Endothelial cell of umbilical vein (primary cell): ENCODE results near the gene SPEN. TPM values are rescaled to one million over a fixed set of nuclear protein-coding genes. Genes with fewer than 3 reads are reported as not detected.

Experiments used
- BruUV-seq: library from RNA; stranded (reverse); fragments of 400-500 nt; replicated peaks from 2 replicates; lab custom pipeline; 2021; lab: Mats Ljungman, UMichigan
- CTCF ChIA-PET: fragments of 300-600, 350-600 bp; sonication (Branson Sonifier 250); formaldehyde crosslinking; loops from one replicate; lab custom pipeline; 2021; ENCODE audit warnings: antibody characterized with exemption, inconsistent platforms; lab: Charles Lee
- POLR2A ChIA-PET: fragments of 300-600, 350-600 bp; sonication (Branson Sonifier 250); formaldehyde crosslinking; loops from one replicate; lab custom pipeline; 2021; ENCODE audit warnings: antibody characterized with exemption, inconsistent platforms; lab: Charles Lee
- DNase-seq: peaks from one replicate; pipeline ENCODE4 v3.0.0-alpha.2; 2011; ENCODE audit warnings: low read depth, low spot score
- FAIRE-seq: peaks from 2 replicates; lab custom pipeline; 2011; peaks lifted over from hg19 to GRCh38; lab: Jason Lieb, UNC
- H2AFZ ChIP-seq: 2 replicates; pipeline ENCODE4 v1.6.0; 2012; ENCODE audit warnings: low read depth, low read length, control low read depth, inconsistent platforms
- H3K27ac ChIP-seq: 2 replicates; pipeline ENCODE4 v1.5.1; 2011; ENCODE audit warnings: low read depth, mild to moderate bottlenecking, control low read depth, low read length, moderate library complexity; ENCODE audit not compliant: insufficient read depth
- H3K27me3 ChIP-seq, 2 experiments: 2 replicates each; pipeline versions ENCODE4 v1.6.0 to v1.6.1; 2011; ENCODE audit warnings: low read length in 2 of 2, mixed read lengths in 1 of 2; ENCODE audit not compliant: control insufficient read depth in 2 of 2, insufficient read depth in 2 of 2
- H3K36me3 ChIP-seq, 2 experiments: 2 replicates in 1 of 2; 3 replicates in 1 of 2; pipeline ENCODE4 v1.5.1; 2011; ENCODE audit warnings: low read length in 2 of 2, mild to moderate bottlenecking in 1 of 2, moderate library complexity in 1 of 2; ENCODE audit not compliant: control insufficient read depth in 2 of 2, insufficient read depth in 2 of 2; ENCODE audit errors: extremely low read depth in 1 of 2
- H3K4me1 ChIP-seq: 3 replicates; pipeline ENCODE4 v1.5.1; 2011; ENCODE audit warnings: mild to moderate bottlenecking, low read length; ENCODE audit not compliant: control insufficient read depth, insufficient read depth; ENCODE audit errors: extremely low read depth
- H3K4me2 ChIP-seq: 2 replicates; pipeline ENCODE4 v1.6.1; 2011; ENCODE audit warnings: low read length, control low read depth, mixed read lengths; ENCODE audit not compliant: insufficient read depth
- H3K4me3 ChIP-seq, 3 experiments: fragments of 200-600 bp in 1 of 3; sonication (generic), shearing (Covaris generic) in 1 of 3; replicated peaks in 1 of 3; 2 replicates each; pipeline ENCODE4 v1.5.1; 2011 to 2016; ENCODE audit warnings: control low read depth in 3 of 3, low read length in 3 of 3, mild to moderate bottlenecking in 2 of 3, inconsistent platforms in 1 of 3, low read depth in 1 of 3, moderate library complexity in 1 of 3; ENCODE audit not compliant: insufficient read depth in 1 of 3
- H3K79me2 ChIP-seq: 2 replicates; pipeline ENCODE4 v1.6.0; 2012; ENCODE audit warnings: low read length, inconsistent platforms; ENCODE audit not compliant: control insufficient read depth, insufficient read depth
- H3K9ac ChIP-seq: replicated peaks from 2 replicates; pipeline ENCODE3; 2011; ENCODE audit warnings: low read length, control low read depth; ENCODE audit not compliant: insufficient read depth; ENCODE audit errors: extremely low read depth
- H3K9me1 ChIP-seq: replicated peaks from 3 replicates; pipeline ENCODE4 v1.6.0; 2011; ENCODE audit warnings: mild to moderate bottlenecking, low read length; ENCODE audit not compliant: control insufficient read depth, insufficient read depth; ENCODE audit errors: extremely low read depth
- H3K9me3 ChIP-seq: replicated peaks from 2 replicates; pipeline ENCODE4 v1.5.1; 2012; ENCODE audit warnings: low read length, inconsistent platforms; ENCODE audit not compliant: control insufficient read depth, insufficient read depth
- H4K20me1 ChIP-seq: replicated peaks from 2 replicates; pipeline ENCODE3; 2011; ENCODE audit warnings: mild to moderate bottlenecking, low read length; ENCODE audit not compliant: control insufficient read depth, insufficient read depth; ENCODE audit errors: extremely low read depth
- CTCF ChIP-seq, 2 donors: IDR thresholded peaks; 1 replicate in 1 of 2; 2 replicates in 1 of 2; pipeline ENCODE4 v1.5.1; 2011; ENCODE audit warnings: low read length in 2 of 2, mild to moderate bottlenecking in 2 of 2, moderate library complexity in 2 of 2, control low read depth in 1 of 2, inconsistent platforms in 1 of 2, low read depth in 1 of 2; ENCODE audit not compliant: insufficient read depth in 1 of 2; ENCODE audit errors: extremely low read depth in 1 of 2
- EZH2 ChIP-seq: IDR thresholded peaks from 2 replicates; pipeline ENCODE4 v1.6.1; 2012; ENCODE audit warnings: borderline replicate concordance, low read depth, mild to moderate bottlenecking, moderate library complexity, low read length, inconsistent platforms; ENCODE audit not compliant: severe bottlenecking
- FOS ChIP-seq: IDR thresholded peaks from 2 replicates; pipeline ENCODE4 v1.6.1; 2011; ENCODE audit warnings: mild to moderate bottlenecking, low read length, moderate library complexity, borderline replicate concordance; ENCODE audit not compliant: insufficient read depth
- GATA2 ChIP-seq: IDR thresholded peaks from 2 replicates; pipeline ENCODE4 v1.7.0; 2011; ENCODE audit warnings: low read depth, mild to moderate bottlenecking, moderate library complexity, mixed read lengths, low read length; ENCODE audit not compliant: insufficient read length, insufficient read depth
- JUN ChIP-seq: IDR thresholded peaks from 2 replicates; pipeline ENCODE4 v1.6.1; 2011; ENCODE audit warnings: borderline replicate concordance, low read depth; ENCODE audit not compliant: insufficient read length, insufficient read depth
- MAX ChIP-seq: IDR thresholded peaks from 2 replicates; pipeline ENCODE4 v1.6.1; 2011; ENCODE audit not compliant: insufficient read depth, insufficient read length
- MYC ChIP-seq: IDR thresholded peaks from one replicate; pipeline ENCODE4 v1.6.1; 2011; ENCODE audit warnings: mild to moderate bottlenecking, low read depth, low read length
- POLR2A ChIP-seq: IDR thresholded peaks from 2 replicates; pipeline ENCODE4 v1.6.1; 2012; ENCODE audit warnings: low read depth, mild to moderate bottlenecking, control low read depth, low read length
- POLR2AphosphoS5 ChIP-seq: IDR thresholded peaks from 2 replicates; pipeline ENCODE4 v1.6.1; 2012; ENCODE audit warnings: low read depth, mild to moderate bottlenecking, control low read depth, low read length, moderate library complexity; ENCODE audit not compliant: insufficient read depth
- dilution Hi-C: fragments of 300-500 bp; cut with MboI; formaldehyde crosslinking; loops from one replicate; pipeline ENCODE4 v1.15.0; 2019; ENCODE audit warnings: low sequenced_read_pairs; ENCODE audit not compliant: extremely low pct_ligation_motif_present
- intact Hi-C: fragments of 100-400 bp; cut with micrococcal nuclease; formaldehyde crosslinking; loops from one replicate; pipeline ENCODE4 v1.10.0; 2022
- polyA plus RNA-seq, 4 experiments: library from polyadenylated mRNA; depleted of rRNA in 3 of 4; stranded (reverse) in 3 of 4; unstranded in 1 of 4; fragments of >200 nt; gene quantifications; 2 replicates each; pipeline versions ENCODE4 v1.2.1 to v1.2.3, GENCODE V29; 2011 to 2012; ENCODE audit warnings: missing spikeins in 1 of 4
- total RNA-seq: library from RNA; stranded (reverse); gene quantifications from 2 replicates; pipeline ENCODE4 v1.2.3, GENCODE V29; 2021

Gene SPEN
- total and polyA plus RNA-seq, 2 donors (not counting 3 experiments of a cell fraction or from before 2014, with no cell fraction given) = 9.3 to 44.4 TPM

GRCh38 chr1:15884477-15884876 lies 37.0 kb downstream of the SPEN start:
- no peaks in the 10 kb centered on the region for H3K9me3 ChIP-seq
- peaks cover 3% of the 10 kb centered on the region for H4K20me1 ChIP-seq
- intact Hi-C loops = no loop called here
- ChIA-PET CTCF (no interaction called here), POLR2A (no interaction called here)
- H3K9me1 ChIP-seq = no peaks in the 10 kb centered on the region
- H3K4me2 ChIP-seq = peak overlapping the region; percentile 8
- peaks cover 27% of the 10 kb centered on the region for H3K4me1 ChIP-seq
- H3K27me3 ChIP-seq = no peaks in the 10 kb centered on the region
- no peak overlapping the region for H3K4me3 ChIP-seq
- H3K79me2 ChIP-seq = peaks cover 91% of the 10 kb centered on the region
- H3K9ac ChIP-seq = no peak overlapping the region
- FAIRE-seq (no peak), DNase-seq (peak; percentile 38)
- no TSS peak for BruUV-seq
- TF ChIP-seq GATA2 (no peak), EZH2 (no peak), POLR2A (no peak), POLR2AphosphoS5 (no peak), FOS (no peak), MAX (no peak)
- H2AFZ ChIP-seq = no peak overlapping the region
- dilution Hi-C loops = no loop called here
- H3K27ac ChIP-seq = no peak overlapping the region
- H3K36me3 ChIP-seq = no peaks in the 10 kb centered on the region

- H3K27me3 ChIP-seq = no peaks in the 10 kb centered on the region
Observed at GRCh38 chr1:15885269-15885668, 37.8 kb downstream of the SPEN start.

More at GRCh38 chr1:15885269-15885668, 37.8 kb downstream of the SPEN start:
- peak overlapping the region; percentile 94 for H3K9ac ChIP-seq
- peak overlapping the region; percentile 84 for H3K4me2 ChIP-seq
- TF ChIP-seq MAX (no peak), JUN (no peak), EZH2 (no peak), CTCF (IDR thresholded peaks at IDR 0.05; ENCODE audit: extremely low read depth in 1 of 2, insufficient read depth in 1 of 2, low read depth in 1 of 2, low read length in 2 of 2) (no peak), FOS (no peak), POLR2AphosphoS5 (no peak), MYC (no peak), GATA2 (no peak), POLR2A (no peak)
- BruUV-seq = no TSS peak
- ChIA-PET POLR2A (no interaction called here), CTCF (interaction anchor here (1.0 to 2.6 kb wide), 2 partner anchors 20 to 70 kb away, joined by 3 to 14 read pairs; no protein-coding TSS in a partner anchor)
- H3K36me3 ChIP-seq = no peaks in the 10 kb centered on the region
- FAIRE-seq (peak; percentile 68), DNase-seq (no peak)
- H2AFZ ChIP-seq = no peak overlapping the region
- intact Hi-C loops (loop anchor here (5.0 kb wide), 1 partner anchor 68 kb away; no protein-coding TSS in a partner anchor), dilution Hi-C loops (no loop called here)
- H4K20me1 ChIP-seq = peaks cover 3% of the 10 kb centered on the region
- peaks cover 27% of the 10 kb centered on the region for H3K4me1 ChIP-seq
- H3K79me2 ChIP-seq = peaks cover 93% of the 10 kb centered on the region
- H3K4me3 ChIP-seq = peak overlapping the region in 1 of 3 experiments; percentile 68
- H3K27ac ChIP-seq = peak overlapping the region; percentile 90
- no peaks in the 10 kb centered on the region for H3K9me3 ChIP-seq
- H3K9me1 ChIP-seq = no peaks in the 10 kb centered on the region
